Sigmoid colon (tissue), 7 donors: ENCODE results near the gene SHISA6. TPM values are rescaled to one million over a fixed set of nuclear protein-coding genes. Genes with fewer than 3 reads are reported as not detected.

Source experiments
- DNase-seq: peaks from one replicate; pipeline ENCODE4 v3.0.0-alpha.2; 2019
- H3K27ac ChIP-seq, 4 donors: fragments of 200-600 bp; sonication (generic); one replicate each; pipeline ENCODE4 v1.5.1; 2016 to 2019; ENCODE audit warnings: mild to moderate bottlenecking in 1 of 4
- H3K27me3 ChIP-seq, 3 donors: fragments of 200-600 bp; sonication (generic); one replicate each; pipeline ENCODE4 v1.5.1; 2019; ENCODE audit warnings: mild to moderate bottlenecking in 1 of 3
- H3K36me3 ChIP-seq, 4 donors: fragments of 200-600 bp; sonication (generic); one replicate each; pipeline ENCODE4 v1.5.1; 2016 to 2019
- H3K4me1 ChIP-seq, 4 donors: fragments of 200-600 bp; sonication (generic); one replicate each; pipeline ENCODE4 v1.5.1; 2017 to 2019
- H3K4me3 ChIP-seq, 4 donors: fragments of 200-600 bp; sonication (generic); one replicate each; pipeline ENCODE4 v1.5.1; 2017 to 2019; ENCODE audit warnings: mild to moderate bottlenecking in 2 of 4, moderate library complexity in 1 of 4
- H3K9me3 ChIP-seq, 4 donors: fragments of 200-600 bp in 3 of 4; sonication (generic) in 3 of 4; one replicate each; pipeline versions ENCODE4 v1.5.1 to v1.6.1; 2013 to 2019
- CTCF ChIP-seq, 4 experiments: fragments of 450-650 bp in 3 of 4; fragments of 200-600 bp in 1 of 4; IDR thresholded peaks; one replicate each; pipeline ENCODE4 v1.5.1; 2016 to 2019; ENCODE audit warnings: antibody characterized with exemption in 4 of 4, mild to moderate bottlenecking in 3 of 4, moderate library complexity in 2 of 4
- EP300 ChIP-seq, 4 donors: sonication (generic); formaldehyde crosslinking; IDR thresholded peaks; one replicate each; pipeline ENCODE4 v1.6.1; 2017; ENCODE audit warnings: antibody characterized with exemption in 4 of 4
- POLR2A ChIP-seq, 2 donors: fragments of 450-650 bp; IDR thresholded peaks; one replicate each; pipeline ENCODE4 v1.6.1; 2016; ENCODE audit warnings: antibody characterized with exemption in 2 of 2, mild to moderate bottlenecking in 2 of 2, moderate library complexity in 2 of 2
- POLR2AphosphoS5 ChIP-seq, 4 donors: sonication (generic); formaldehyde crosslinking; IDR thresholded peaks; one replicate each; pipeline ENCODE4 v1.6.1; 2017; ENCODE audit warnings: antibody characterized with exemption in 4 of 4
- WGBS, 2 donors: extraction: QIAGEN DNeasy Blood & Tissue Kit; methylation state at CpG; one replicate each; pipeline ENCODE4 v1.1.7; 2013; 5-methylcytosine and 5-hydroxymethylcytosine counted together
- intact Hi-C: fragments of 100-400 bp; cut with DNase I; formaldehyde crosslinking; loops from one replicate; pipeline ENCODE4 v1.15.1; 2023
- polyA plus RNA-seq, 3 donors: library from polyadenylated mRNA; stranded (reverse); fragments of 200-250 nt; gene quantifications; one replicate each; pipeline ENCODE4 v1.2.3, GENCODE V29; 2013
- total RNA-seq, 4 donors: library from RNA; depleted of rRNA; stranded (reverse); fragments of >200 nt; gene quantifications; one replicate each; pipeline ENCODE4 v1.1.0, GENCODE V29; 2016
- donor health status: healthy with polysubstance abuse.
- donor health status: Bipolar disorder and iron deficiency.
- donor health status: healthy.

The SHISA6 gene
- total and polyA plus RNA-seq, 7 donors: under 0.01 to 1.1 (median 0.38) TPM; not detected in 1

GRCh38 chr17:11580677-11581076 lies 339.7 kb downstream of the SHISA6 start:
- no peaks in the 10 kb centered on the region for H3K36me3 ChIP-seq
- H3K4me1 ChIP-seq: no peaks in the 10 kb centered on the region
- no peak overlapping the region for H3K4me3 ChIP-seq
- 87 to 90% methylated on average over 3 of the region's 3 CpGs for WGBS, 2 donors
- intact Hi-C loops: no loop called here
- no peaks in the 10 kb centered on the region for H3K27me3 ChIP-seq
- H3K9me3 ChIP-seq: no peaks in the 10 kb centered on the region
- no peak overlapping the region for H3K27ac ChIP-seq
- TF ChIP-seq CTCF (IDR thresholded peaks at IDR 0.05): no peak
- TF ChIP-seq EP300 (IDR thresholded peaks at IDR 0.05): no peak
- TF ChIP-seq POLR2AphosphoS5 (IDR thresholded peaks at IDR 0.05): no peak
- no peak for TF ChIP-seq POLR2A (IDR thresholded peaks at IDR 0.05)
- DNase-seq: no peak

DNA sequence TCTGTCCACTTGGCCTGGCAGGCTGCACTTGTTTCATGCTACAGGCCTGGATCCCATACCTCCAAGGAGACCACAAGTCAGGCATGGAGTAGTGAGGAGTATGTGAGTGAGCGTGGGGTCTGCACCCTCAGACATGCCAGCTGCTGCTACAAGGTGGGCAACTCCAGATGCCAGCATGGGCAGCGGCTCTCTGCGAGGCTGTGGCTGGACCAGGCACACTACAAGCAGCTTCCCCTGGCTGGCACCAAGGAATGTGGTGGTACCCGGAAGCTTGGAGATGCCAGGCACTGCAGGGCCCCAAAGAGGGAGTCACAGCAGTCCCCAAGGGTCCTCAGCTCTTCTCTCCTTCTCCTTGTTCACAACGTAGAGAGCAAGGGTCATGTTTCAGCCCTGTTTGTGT lies 341.2 kb downstream of the SHISA6 start:
- H3K27ac ChIP-seq: no peak overlapping the region

GRCh38 chr17:11583306-11583992 lies 342.4 kb downstream of the SHISA6 start:
- Histone ChIP-seq H3K36me3 (no peaks in the 10 kb centered on the region), H3K27ac (no peak overlapping the region), H3K9me3 (no peaks in the 10 kb centered on the region), H3K4me1 (no peaks in the 10 kb centered on the region), H3K27me3 (no peaks in the 10 kb centered on the region), H3K4me3 (no peak overlapping the region)
- intact Hi-C loops: no loop called here
- TF ChIP-seq CTCF (IDR thresholded peaks at IDR 0.05): no peak
- no peak for TF ChIP-seq POLR2A (IDR thresholded peaks at IDR 0.05)
- TF ChIP-seq POLR2AphosphoS5 (IDR thresholded peaks at IDR 0.05): no peak
- TF ChIP-seq EP300 (IDR thresholded peaks at IDR 0.05): no peak
- DNase-seq: no peak
- 83 to 86% methylated on average over 9 of the region's 9 CpGs for WGBS, 2 donors

More for the DNA sequence above, 341.2 kb downstream of the SHISA6 start:
- WGBS, 2 donors: 87 to 91% methylated on average over 5 of the region's 5 CpGs
- H3K4me1 ChIP-seq: no peaks in the 10 kb centered on the region
- intact Hi-C loops: no loop called here
- no peak overlapping the region for H3K4me3 ChIP-seq
- no peak for TF ChIP-seq POLR2AphosphoS5 (IDR thresholded peaks at IDR 0.05)
- TF ChIP-seq EP300 (IDR thresholded peaks at IDR 0.05): no peak
- no peak for TF ChIP-seq POLR2A (IDR thresholded peaks at IDR 0.05)
- no peak for TF ChIP-seq CTCF (IDR thresholded peaks at IDR 0.05)
- no peak for DNase-seq
- no peaks in the 10 kb centered on the region for H3K9me3 ChIP-seq
- no peaks in the 10 kb centered on the region for H3K27me3 ChIP-seq
- H3K36me3 ChIP-seq: no peaks in the 10 kb centered on the region

GRCh38 chr17:11589716-11590115 lies 348.7 kb downstream of the SHISA6 start:
- TF ChIP-seq POLR2A (IDR thresholded peaks at IDR 0.05) (no peak), EP300 (IDR thresholded peaks at IDR 0.05) (no peak), CTCF (IDR thresholded peaks at IDR 0.05) (no peak), POLR2AphosphoS5 (IDR thresholded peaks at IDR 0.05) (no peak)
- H3K36me3 ChIP-seq: no peaks in the 10 kb centered on the region
- intact Hi-C loops: no loop called here

More at GRCh38 chr17:11589716-11590115, 348.7 kb downstream of the SHISA6 start:
- Histone ChIP-seq H3K9me3 (no peaks in the 10 kb centered on the region), H3K27me3 (no peaks in the 10 kb centered on the region), H3K27ac (no peak overlapping the region), H3K4me1 (no peaks in the 10 kb centered on the region), H3K4me3 (no peak overlapping the region)
- WGBS, 2 donors: 27 to 52% methylated on average over 3 of the region's 3 CpGs
- DNase-seq: no peak
